ENCODE measurements around the gene DACT2.
"Not testable (repeated sequence)": the region's sequence is repeated elsewhere in the genome, so short reads cannot be mapped to it uniquely, and the experiment has no call there.

DACT2 gene

GRCh38 chr6:168320634-168321033 lies 1.1 kb upstream of the DACT2 start:
- ChIA-PET POLR2A (no interaction called here), CTCF (no interaction called here)
- TF ChIP-seq LEF1 (IDR thresholded peaks at IDR 0.05; ENCODE audit: borderline replicate concordance) (no peak), NFRKB (IDR thresholded peaks at IDR 0.05) (no peak), PKNOX1 (IDR thresholded peaks at IDR 0.05) (no peak)
- DNase-seq (ENCODE audit: extremely low spot score) = no peak

- ChIA-PET POLR2A (no interaction called here), CTCF (no interaction called here)
- no peak for DNase-seq (ENCODE audit: extremely low spot score)
- TF ChIP-seq TARDBP (IDR thresholded peaks at IDR 0.05) = no peak
- TF ChIP-seq ELF4 (IDR thresholded peaks at IDR 0.05) = no peak
- no peak for TF ChIP-seq ARNT (IDR thresholded peaks at IDR 0.05)
- no peak for TF ChIP-seq SP1 (IDR thresholded peaks at IDR 0.05)
- no peak for TF ChIP-seq BHLHE40 (IDR thresholded peaks at IDR 0.05; ENCODE audit: borderline replicate concordance)
- TF ChIP-seq ZNF384 (IDR thresholded peaks at IDR 0.05) = no peak
These were observed 848 bp downstream of the DACT2 start for GRCh38 chr6:168318579-168319278.

GRCh38 chr6:168318090-168318489 lies 1.5 kb downstream of the DACT2 start:
- TF ChIP-seq HDGF (IDR thresholded peaks at IDR 0.05; ENCODE audit: borderline replicate concordance) (no peak), ARNT (IDR thresholded peaks at IDR 0.05) (no peak), FOXK2 (IDR thresholded peaks at IDR 0.05) (no peak), ELF4 (IDR thresholded peaks at IDR 0.05) (no peak), L3MBTL2 (conservative IDR thresholded peaks at IDR 0.05) (no peak), PKNOX1 (IDR thresholded peaks at IDR 0.05) (no peak), ZNF384 (IDR thresholded peaks at IDR 0.05) (no peak), FOXM1 (IDR thresholded peaks at IDR 0.05; ENCODE audit: borderline replicate concordance) (no peak), TARDBP (IDR thresholded peaks at IDR 0.05) (no peak), FOXA1 (IDR thresholded peaks at IDR 0.05) (no peak)
- ChIA-PET CTCF (no interaction called here), POLR2A (no interaction called here)
- no peak for DNase-seq (ENCODE audit: extremely low spot score)

- DNase-seq (ENCODE audit: extremely low spot score) = no peak
- ChIA-PET POLR2A (interaction anchor here (0.8 kb wide), 1 partner anchor 40 kb away, joined by 3 read pairs; no protein-coding TSS in a partner anchor), CTCF (interaction anchor here (0.6 kb wide), 1 partner anchor 169 kb away, joined by 3 read pairs; no protein-coding TSS in a partner anchor)
- no peak for TF ChIP-seq ZNF384 (IDR thresholded peaks at IDR 0.05)
These were observed 4.0 kb downstream of the DACT2 start for GRCh38 chr6:168315596-168315995.

- TF ChIP-seq FOXM1 (IDR thresholded peaks at IDR 0.05; ENCODE audit: borderline replicate concordance) (no peak), HDGF (IDR thresholded peaks at IDR 0.05; ENCODE audit: borderline replicate concordance) (no peak), FOXK2 (IDR thresholded peaks at IDR 0.05) (no peak), SP1 (IDR thresholded peaks at IDR 0.05) (no peak), ZNF384 (IDR thresholded peaks at IDR 0.05) (no peak), ELF4 (IDR thresholded peaks at IDR 0.05) (no peak)
- ChIA-PET POLR2A (interaction anchor here (0.6 to 0.8 kb wide), 2 partner anchors 40 to 544 kb away, joined by 3 read pairs; no protein-coding TSS in a partner anchor), CTCF (no interaction called here)
- DNase-seq (ENCODE audit: extremely low spot score) = no peak
These were observed 4.6 kb downstream of the DACT2 start for GRCh38 chr6:168314948-168315347.

GRCh38 chr6:168314021-168314420 lies 5.6 kb downstream of the DACT2 start:
- TF ChIP-seq NFRKB (IDR thresholded peaks at IDR 0.05) = no peak
- no peak for TF ChIP-seq PKNOX1 (IDR thresholded peaks at IDR 0.05)
- no peak for TF ChIP-seq L3MBTL2 (conservative IDR thresholded peaks at IDR 0.05)
- no peak for TF ChIP-seq LEF1 (IDR thresholded peaks at IDR 0.05; ENCODE audit: borderline replicate concordance)
- no peak for TF ChIP-seq FOXA1 (IDR thresholded peaks at IDR 0.05)
- no peak for TF ChIP-seq ZNF384 (IDR thresholded peaks at IDR 0.05)
- TF ChIP-seq TARDBP (IDR thresholded peaks at IDR 0.05) = no peak
- no peak for TF ChIP-seq BHLHE40 (IDR thresholded peaks at IDR 0.05; ENCODE audit: borderline replicate concordance)
- TF ChIP-seq SP1 (IDR thresholded peaks at IDR 0.05) = no peak
- no peak for TF ChIP-seq FOXK2 (IDR thresholded peaks at IDR 0.05)
- no peak for TF ChIP-seq ARNT (IDR thresholded peaks at IDR 0.05)

GRCh38 chr6:168313431-168314011 lies 6.1 kb downstream of the DACT2 start:
- TF ChIP-seq TARDBP (IDR thresholded peaks at IDR 0.05) = no peak
- TF ChIP-seq PKNOX1 (IDR thresholded peaks at IDR 0.05) = no peak
- no peak for TF ChIP-seq LEF1 (IDR thresholded peaks at IDR 0.05; ENCODE audit: borderline replicate concordance)
- TF ChIP-seq SUZ12 (IDR thresholded peaks at IDR 0.05) = no peak
- no peak for TF ChIP-seq ELF4 (IDR thresholded peaks at IDR 0.05)
- no peak for TF ChIP-seq CTBP1 (IDR thresholded peaks at IDR 0.05; ENCODE audit: borderline replicate concordance)
- TF ChIP-seq FOXM1 (IDR thresholded peaks at IDR 0.05; ENCODE audit: borderline replicate concordance) = no peak
- no peak for TF ChIP-seq ZNF384 (IDR thresholded peaks at IDR 0.05)
- TF ChIP-seq NFRKB (IDR thresholded peaks at IDR 0.05) = no peak
- no peak for TF ChIP-seq ARNT (IDR thresholded peaks at IDR 0.05)
- no peak for TF ChIP-seq SP1 (IDR thresholded peaks at IDR 0.05)
- TF ChIP-seq L3MBTL2 (conservative IDR thresholded peaks at IDR 0.05) = no peak
- TF ChIP-seq HDGF (IDR thresholded peaks at IDR 0.05; ENCODE audit: borderline replicate concordance) = no peak
- ChIA-PET CTCF (no interaction called here), POLR2A (interaction anchor here (0.6 to 0.8 kb wide), 2 partner anchors 156 to 235 kb away, joined by 3 read pairs; no protein-coding TSS in a partner anchor)
- DNase-seq (ENCODE audit: extremely low spot score) = no peak

More at GRCh38 chr6:168314021-168314420, 5.6 kb downstream of the DACT2 start:
- POLR2A ChIA-PET = interaction anchor here (0.8 kb wide), 1 partner anchor 157 kb away, joined by 3 read pairs; no protein-coding TSS in a partner anchor
- CTCF ChIA-PET = no interaction called here
- DNase-seq (ENCODE audit: extremely low spot score) = no peak

- CTCF ChIA-PET; POLR2A ChIA-PET; DNase-seq (ENCODE audit: extremely low spot score): not testable (repeated sequence)
These were observed 7.5 kb downstream of the DACT2 start for GRCh38 chr6:168312125-168312507.
